Measurements from ENCODE around the gene PLXNB2. TPM values are rescaled to one million over a fixed set of nuclear protein-coding genes. Genes with fewer than 3 reads are reported as not detected.

Gene PLXNB2
- total RNA-seq, 1 donor from 2014 or later: 20.6 TPM

DNA sequence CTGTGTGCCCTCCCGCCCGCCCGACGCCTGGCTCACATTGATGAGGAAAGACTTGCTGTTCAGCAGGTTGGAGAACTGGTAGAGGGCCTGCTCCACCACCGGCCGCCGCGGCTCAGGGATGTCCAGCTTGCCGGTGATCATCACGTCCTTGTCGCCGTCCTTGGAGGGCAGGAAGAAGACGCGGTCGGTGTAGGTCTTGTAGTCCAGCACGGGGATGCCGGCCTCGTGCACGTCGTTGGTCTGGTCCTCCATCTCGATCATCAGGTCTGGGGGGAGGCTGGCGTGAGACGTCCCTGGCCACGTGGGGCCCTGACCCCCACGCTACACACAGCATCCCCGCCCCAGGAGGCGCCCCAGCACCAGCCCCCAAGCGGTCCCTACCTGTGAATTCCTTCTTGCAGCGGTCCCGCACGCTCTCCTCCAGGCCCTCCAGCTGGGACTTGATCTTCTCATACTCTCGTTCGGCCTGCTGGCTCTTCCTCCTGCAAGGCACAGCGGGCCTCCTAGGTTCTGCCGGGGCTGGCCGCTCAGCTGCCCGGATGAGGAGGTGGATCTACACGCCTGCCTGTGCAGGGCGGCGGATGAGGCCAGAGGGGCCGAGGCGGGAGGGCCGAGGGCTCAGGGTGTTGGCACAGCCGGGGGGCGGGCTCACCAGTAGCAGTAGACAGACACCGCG lies 26.6 kb downstream of the PLXNB2 start:
- no peaks in the 10 kb centered on the region for H3K27me3 Mint-ChIP-seq
- H3K9me3 Mint-ChIP-seq: no peaks in the 10 kb centered on the region
- ChIA-PET CTCF (no interaction called here), POLR2A (no interaction called here)
- no peak for TF ChIP-seq CTCF (IDR thresholded peaks at IDR 0.05)
- no peak overlapping the region for H3K4me3 Mint-ChIP-seq
- ATAC-seq (ENCODE audit: low read depth) (no peak), DNase-seq (no peak)
- no peak overlapping the region for H3K27ac Mint-ChIP-seq
- H3K4me1 Mint-ChIP-seq: no peaks in the 10 kb centered on the region
- intact Hi-C loops (cut with micrococcal nuclease): no loop called here
- peaks cover 4% of the 10 kb centered on the region for H3K36me3 Mint-ChIP-seq (ENCODE audit: low read depth)

DNA sequence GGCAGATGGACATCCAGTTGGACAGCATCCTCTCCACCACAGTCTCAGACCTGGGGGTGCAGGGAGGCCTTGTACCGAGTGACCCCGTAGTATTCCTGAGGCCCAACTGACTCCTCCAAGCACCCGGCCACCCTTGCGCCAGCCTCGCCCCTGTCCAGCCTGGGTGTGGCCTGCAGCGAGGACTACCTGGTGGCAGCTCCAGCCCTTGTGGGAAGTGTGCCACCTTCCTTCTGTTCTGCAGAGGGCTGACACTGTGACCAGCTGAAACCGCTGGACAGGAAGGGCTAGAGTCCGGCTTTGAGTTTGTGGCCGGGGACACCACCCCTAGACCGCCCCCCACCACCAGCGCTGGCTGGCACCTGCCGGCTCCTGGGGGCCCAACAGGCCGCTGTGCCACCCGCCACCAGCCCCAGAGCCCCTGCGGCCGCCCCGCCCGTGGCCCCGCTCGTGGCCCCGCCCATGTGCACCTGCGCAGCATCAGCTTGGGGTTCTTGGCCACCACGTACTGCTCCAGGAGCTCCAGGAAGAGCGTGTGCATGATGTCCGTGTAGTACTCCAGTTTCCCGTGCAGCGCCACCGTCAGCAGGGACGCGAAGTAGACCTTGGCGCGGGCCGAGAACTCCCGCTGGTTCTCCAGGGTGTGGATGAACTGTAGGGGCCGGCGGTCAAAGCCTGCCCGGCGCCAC lies 27.3 kb downstream of the PLXNB2 start:
- H3K36me3 Mint-ChIP-seq (ENCODE audit: low read depth): peaks cover 4% of the 10 kb centered on the region
- ATAC-seq (ENCODE audit: low read depth) (no peak), DNase-seq (no peak)
- no peaks in the 10 kb centered on the region for H3K27me3 Mint-ChIP-seq
- H3K4me1 Mint-ChIP-seq: no peaks in the 10 kb centered on the region
- no peak overlapping the region for H3K4me3 Mint-ChIP-seq
- ChIA-PET POLR2A (no interaction called here), CTCF (no interaction called here)
- intact Hi-C loops (cut with micrococcal nuclease): no loop called here
- no peak for TF ChIP-seq CTCF (IDR thresholded peaks at IDR 0.05)
- H3K27ac Mint-ChIP-seq: no peak overlapping the region
- no peaks in the 10 kb centered on the region for H3K9me3 Mint-ChIP-seq

- no peak for DNase-seq
- ChIA-PET POLR2A (interaction anchor here (1.1 kb wide), 1 partner anchor 15 kb away, joined by 4 read pairs; no protein-coding TSS in a partner anchor), CTCF (no interaction called here)
- no peak overlapping the region for H3K4me3 Mint-ChIP-seq
- peaks cover 4% of the 10 kb centered on the region for H3K36me3 Mint-ChIP-seq (ENCODE audit: low read depth)
- no peaks in the 10 kb centered on the region for H3K9me3 Mint-ChIP-seq
- intact Hi-C loops (cut with micrococcal nuclease): no loop called here
- no peak for TF ChIP-seq CTCF (IDR thresholded peaks at IDR 0.05)
- no peaks in the 10 kb centered on the region for H3K27me3 Mint-ChIP-seq
- H3K4me1 Mint-ChIP-seq: peaks cover 2% of the 10 kb centered on the region
- no peak for ATAC-seq (ENCODE audit: low read depth)
- H3K27ac Mint-ChIP-seq: no peak overlapping the region
These were observed 28.4 kb downstream of the PLXNB2 start for GRCh38 chr22:50278956-50279619.

DNA sequence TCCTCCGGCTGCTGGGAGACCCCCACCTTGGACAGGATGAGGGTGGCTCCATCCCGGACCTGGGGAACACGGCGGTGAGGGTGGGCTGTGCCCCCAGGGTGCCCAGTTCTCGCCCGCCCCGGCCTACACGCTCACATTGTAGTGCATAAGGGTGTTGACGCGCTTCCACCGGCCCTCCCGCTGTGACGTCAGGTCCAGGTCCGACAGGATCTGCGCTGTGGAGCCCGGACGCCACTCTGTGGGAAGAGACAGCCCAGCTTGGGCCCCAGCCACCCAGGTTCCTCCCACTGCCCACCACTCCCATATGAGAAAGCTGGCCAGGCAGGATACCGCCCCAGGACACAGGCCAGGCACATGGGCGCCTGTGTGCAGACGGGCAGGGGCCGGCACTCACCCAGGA lies 29.0 kb downstream of the PLXNB2 start:
- Mint-ChIP-seq H3K4me1 (peaks cover 6% of the 10 kb centered on the region), H3K27me3 (no peaks in the 10 kb centered on the region), H3K4me3 (no peak overlapping the region), H3K36me3 (ENCODE audit: low read depth) (peaks cover 4% of the 10 kb centered on the region), H3K27ac (no peak overlapping the region), H3K9me3 (no peaks in the 10 kb centered on the region)
- TF ChIP-seq CTCF (IDR thresholded peaks at IDR 0.05): no peak
- CTCF ChIA-PET: no interaction called here
- intact Hi-C loops (cut with micrococcal nuclease): no loop called here
- POLR2A ChIA-PET: interaction anchor here (1.1 kb wide), 1 partner anchor 16 kb away, joined by 4 read pairs; no protein-coding TSS in a partner anchor
- DNase-seq: no peak
- ATAC-seq (ENCODE audit: low read depth): no peak

GRCh38 chr22:50277761-50278160 lies 29.7 kb downstream of the PLXNB2 start:
- peaks cover 4% of the 10 kb centered on the region for H3K36me3 Mint-ChIP-seq (ENCODE audit: low read depth)
- CTCF ChIA-PET: no interaction called here
- intact Hi-C loops (cut with micrococcal nuclease): no loop called here
- H3K4me3 Mint-ChIP-seq: no peak overlapping the region
- no peaks in the 10 kb centered on the region for H3K9me3 Mint-ChIP-seq
- DNase-seq: no peak
- H3K27me3 Mint-ChIP-seq: no peaks in the 10 kb centered on the region
- POLR2A ChIA-PET: no interaction called here
- H3K4me1 Mint-ChIP-seq: peaks cover 9% of the 10 kb centered on the region
- no peak for ATAC-seq (ENCODE audit: low read depth)
- no peak overlapping the region for H3K27ac Mint-ChIP-seq
- no peak for TF ChIP-seq CTCF (IDR thresholded peaks at IDR 0.05)

Data from activated B cell treated with CpG ODN at 0.5 μM for 24 hours (primary cell).